HG03558 (cell line): Measurements from ENCODE around the gene RHEBL1.

ENCODE experiments used
- ATAC-seq: cut with Tn5 transposase; IDR thresholded peaks from one replicate; pipeline ENCODE4 v1.9.1; 2021; ENCODE audit warnings: moderate number of reproducible peaks; ENCODE audit not compliant: unreplicated experiment; ENCODE audit errors: extremely low read depth

The RHEBL1 gene, protein sequence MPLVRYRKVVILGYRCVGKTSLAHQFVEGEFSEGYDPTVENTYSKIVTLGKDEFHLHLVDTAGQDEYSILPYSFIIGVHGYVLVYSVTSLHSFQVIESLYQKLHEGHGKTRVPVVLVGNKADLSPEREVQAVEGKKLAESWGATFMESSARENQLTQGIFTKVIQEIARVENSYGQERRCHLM

DNA sequence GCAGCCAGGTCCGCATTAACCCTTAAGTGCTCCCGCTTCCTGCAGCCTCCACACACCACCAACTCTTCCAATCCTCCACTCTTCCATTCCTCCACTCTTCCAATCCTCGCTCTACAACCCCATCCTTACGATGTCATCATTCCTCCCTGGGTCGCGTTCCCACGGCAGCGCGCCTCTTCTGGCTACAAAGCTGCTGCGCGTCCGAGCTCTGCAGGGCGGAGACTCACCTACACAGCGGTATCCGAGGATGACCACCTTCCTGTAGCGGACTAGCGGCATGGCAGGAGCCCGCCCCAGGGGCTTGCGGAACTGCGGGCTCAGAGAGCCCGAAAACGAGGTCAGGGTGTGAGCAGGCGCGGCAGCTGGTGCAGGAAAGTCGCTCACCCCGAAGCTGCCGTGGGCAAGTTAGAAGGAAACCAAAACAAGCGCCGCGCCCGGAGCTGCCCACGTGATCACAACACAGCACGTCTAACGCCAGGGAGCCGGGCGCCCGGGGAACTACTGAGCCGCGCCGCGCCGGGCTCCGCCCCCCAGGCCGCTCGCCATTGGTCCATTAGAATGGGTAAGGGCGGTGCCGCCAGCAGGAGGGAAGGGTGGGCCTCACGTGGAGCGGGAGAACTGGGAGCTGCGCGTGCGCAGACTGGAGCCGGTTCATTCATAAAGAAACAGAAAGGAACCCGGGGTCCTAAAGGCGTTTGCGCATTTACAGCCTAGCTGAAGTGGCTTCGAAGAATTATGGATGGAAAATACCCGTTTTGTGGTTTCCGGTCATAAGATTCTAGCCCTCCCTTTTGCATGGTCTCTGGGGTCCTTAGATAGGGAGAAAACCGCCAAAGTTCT is at the start of gene RHEBL1:
TSS of gene RHEBL1 (minus strand) at position 473 of the 840 bp plus-strand sequence. CDS start at position 279, 194 bp downstream.
- ATAC-seq = peak; percentile 86

DNA sequence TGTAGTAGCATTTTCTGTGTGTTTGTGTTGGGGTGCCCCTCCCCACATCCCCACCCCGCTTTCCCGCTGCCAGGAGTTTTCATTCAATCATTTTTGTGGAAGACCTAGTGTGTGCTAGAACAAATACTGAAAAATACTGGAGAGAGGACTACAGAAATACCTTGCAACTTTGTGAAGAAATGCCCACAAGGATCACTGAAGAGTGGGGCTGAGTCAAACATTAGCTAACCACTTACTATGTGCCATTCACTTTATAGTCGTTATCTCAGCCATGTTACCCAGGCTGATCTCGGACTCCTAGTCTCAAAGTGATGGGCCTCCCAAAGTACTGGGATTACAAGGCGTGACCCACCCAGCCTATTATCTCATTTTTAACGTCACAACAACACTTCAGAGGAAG is 41.4 kb upstream of the RHEBL1 start:
- no peak for ATAC-seq

DNA sequence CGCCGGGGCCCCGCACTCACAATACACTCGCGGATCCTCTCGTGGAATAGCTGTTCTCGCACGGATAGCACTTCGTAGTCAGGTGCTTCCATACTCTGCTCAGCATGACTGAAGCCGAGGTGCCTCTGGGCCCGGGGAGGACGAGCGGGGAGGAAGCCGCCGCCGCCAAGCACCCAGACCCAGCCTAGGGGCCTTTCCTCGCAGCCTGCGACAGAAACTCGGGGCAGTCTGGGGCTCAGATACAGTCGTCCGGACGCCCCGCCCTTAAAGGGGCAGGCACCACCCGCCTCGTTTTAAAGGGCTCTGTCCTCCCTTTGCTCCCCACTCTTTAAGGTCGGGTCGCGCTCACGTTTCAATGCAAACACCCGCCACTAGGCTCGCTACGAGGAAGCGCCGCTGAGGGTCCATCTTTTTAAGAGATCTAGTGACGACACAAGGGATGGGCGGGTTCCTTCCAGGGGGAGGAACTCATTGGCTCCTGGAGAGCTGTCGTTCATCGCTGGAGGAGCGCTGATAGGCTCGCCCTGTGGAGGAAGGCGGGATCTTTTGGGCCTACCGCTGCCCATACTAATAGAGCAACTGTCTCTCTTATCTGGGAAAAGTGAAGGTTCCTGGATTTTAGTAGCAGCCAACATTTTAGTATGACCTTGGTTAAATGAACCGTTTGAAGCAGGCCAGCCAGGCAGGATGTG is 40.8 kb upstream of the RHEBL1 start, which contains the start of gene LMBR1L:
TSS of gene LMBR1L (minus strand) at position 384 of the 692 bp plus-strand sequence. CDS start at position 92, 292 bp downstream.
- peak; percentile 91 for ATAC-seq

DNA sequence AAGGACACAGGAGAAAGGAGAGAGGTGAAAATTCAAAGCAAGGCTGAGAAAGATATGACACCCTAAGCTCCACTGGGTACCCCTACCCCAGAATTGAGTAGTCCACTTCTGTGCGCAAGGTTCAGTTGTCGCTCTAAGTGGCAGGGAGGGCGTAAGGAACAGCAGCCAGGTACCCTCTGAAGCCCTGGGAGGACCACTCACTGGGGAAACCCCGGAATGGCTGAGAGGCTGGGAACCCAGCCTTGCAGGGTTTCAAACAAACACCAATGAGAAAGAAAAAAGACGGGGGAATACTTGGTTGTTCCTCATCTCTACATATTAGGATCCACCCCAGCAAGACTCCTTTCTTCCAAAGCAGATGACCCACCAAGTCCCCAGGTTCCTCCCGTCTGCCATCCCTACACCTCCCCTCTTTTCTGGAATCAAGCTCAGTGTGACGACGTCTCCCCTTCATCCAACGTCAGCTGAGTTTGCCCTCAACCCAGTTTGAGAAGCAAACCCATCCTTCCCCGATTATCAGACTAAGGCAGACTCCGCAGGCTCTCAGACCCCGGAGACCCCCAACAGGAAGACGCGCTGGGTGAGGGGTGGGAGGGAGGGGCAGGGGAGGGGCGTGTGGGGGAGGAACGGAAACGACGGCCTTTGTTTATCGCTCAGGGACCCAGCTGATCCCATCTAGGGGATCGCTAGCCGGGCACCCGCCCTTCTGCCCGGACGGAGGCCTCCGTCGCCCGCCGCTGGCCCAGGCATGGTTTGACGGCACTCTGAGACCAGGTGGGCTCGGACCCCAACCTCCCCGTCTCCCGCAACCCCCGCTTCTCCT is 40.1 kb upstream of the RHEBL1 start:
- no peak for ATAC-seq

DNA sequence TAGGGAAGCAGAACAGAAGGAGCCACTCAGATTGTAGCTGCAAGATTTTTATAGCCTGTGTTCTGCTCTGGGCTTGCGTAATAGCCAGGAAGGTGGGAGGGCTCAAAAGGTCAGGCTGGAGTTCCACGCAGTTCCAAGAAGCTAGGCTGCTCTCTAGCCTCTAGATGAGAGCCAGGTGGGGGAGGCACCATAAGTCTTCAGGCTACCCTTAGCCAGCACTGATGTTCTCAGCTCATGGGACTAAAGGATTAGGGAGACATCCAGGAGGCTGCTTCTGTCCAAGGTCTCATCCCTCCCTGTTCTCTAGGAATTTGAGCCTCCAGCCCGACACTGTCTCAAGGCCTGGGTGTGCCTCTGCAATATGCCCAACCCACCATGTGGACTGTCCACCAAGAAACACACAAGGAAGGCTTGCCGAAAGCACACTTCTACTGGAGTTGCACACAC is 39.2 kb upstream of the RHEBL1 start:
- no peak for ATAC-seq

DNA sequence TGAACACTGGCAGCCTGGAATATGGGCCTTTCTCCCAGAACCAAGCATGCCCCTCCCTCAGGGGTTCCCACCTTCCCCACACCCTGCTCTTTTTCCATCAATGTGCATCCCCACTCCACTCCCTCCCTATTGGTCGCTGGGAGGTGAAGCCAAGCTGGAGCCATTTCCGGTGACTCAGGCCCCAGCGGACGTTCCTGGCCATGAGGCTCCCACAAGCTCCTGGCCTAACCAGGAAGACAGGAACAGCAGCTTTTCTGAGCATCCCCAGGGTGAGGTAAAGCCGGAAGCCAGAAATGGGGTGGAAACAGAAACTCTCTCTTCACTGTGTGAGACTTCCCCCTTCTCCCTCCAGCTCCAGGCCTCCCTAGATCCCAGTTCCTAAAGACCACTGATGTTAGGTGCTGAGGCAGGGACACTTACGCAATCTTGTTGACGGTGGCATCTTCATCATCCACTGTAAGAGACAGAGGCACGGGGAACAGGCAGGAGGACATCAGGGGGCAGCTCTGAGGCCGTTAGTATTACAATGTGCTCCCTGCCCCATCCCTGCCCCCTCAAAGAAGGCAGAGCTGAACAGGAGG is 35.8 kb upstream of the RHEBL1 start:
- no peak for ATAC-seq

DNA sequence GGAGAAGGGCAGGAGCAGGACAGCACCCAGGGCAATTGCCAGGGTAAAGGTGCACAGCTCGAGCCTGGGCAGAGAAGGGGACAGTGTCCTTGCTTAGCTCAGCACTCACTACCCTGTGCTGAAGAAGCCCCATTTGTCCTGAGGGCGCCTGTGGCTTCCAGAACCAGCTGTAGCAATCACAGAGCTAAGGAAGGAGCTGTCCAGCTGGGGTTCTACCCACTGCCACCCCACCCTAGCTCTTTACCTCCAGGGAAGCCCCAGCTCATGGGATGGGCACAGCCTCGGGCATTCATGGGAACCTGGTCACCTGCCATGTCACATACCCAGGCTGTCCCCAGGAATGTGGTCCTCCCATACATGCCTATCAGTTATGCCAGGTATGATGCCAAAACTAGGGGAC is 35.0 kb upstream of the RHEBL1 start:
- no peak for ATAC-seq

DNA sequence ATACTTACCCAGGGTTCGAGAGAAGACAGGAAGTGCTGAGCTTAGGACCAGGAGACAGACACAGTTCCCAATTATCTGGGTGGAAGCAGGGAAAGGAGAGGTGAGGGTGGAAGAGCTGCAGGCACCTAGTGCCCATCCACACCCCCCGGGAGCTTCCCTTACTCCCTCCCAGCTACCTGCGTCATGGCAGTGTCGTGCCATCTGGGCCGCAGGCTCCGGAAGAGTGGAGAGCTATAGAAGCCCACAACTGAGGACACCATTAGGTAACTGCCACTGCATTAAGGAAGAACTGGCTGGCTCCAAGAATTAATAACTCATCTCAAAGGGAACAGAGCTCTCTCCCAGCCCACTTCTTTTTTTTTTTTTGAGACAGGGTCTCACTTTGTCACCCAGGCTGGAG is 30.6 kb upstream of the RHEBL1 start:
- no peak for ATAC-seq

DNA sequence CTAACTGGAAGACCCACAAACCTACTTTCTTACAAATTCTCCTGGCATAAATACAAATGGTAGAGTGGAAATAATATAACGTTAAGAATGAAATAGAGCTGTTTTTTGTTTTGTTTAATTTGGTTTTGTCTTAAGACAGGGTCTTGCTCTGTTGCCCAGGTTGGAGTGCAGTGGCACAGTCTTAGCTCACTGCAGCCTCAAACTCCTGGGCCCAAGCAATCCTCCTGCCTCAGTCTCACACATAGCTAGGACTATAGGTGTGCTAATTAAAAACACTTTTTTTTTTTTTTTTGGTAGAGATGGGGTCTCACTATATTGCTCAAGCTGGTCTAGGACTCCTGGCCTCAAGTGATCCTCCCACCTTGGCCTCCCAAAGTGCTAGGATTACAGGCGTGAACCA is 28.9 kb upstream of the RHEBL1 start:
- ATAC-seq = no peak

DNA sequence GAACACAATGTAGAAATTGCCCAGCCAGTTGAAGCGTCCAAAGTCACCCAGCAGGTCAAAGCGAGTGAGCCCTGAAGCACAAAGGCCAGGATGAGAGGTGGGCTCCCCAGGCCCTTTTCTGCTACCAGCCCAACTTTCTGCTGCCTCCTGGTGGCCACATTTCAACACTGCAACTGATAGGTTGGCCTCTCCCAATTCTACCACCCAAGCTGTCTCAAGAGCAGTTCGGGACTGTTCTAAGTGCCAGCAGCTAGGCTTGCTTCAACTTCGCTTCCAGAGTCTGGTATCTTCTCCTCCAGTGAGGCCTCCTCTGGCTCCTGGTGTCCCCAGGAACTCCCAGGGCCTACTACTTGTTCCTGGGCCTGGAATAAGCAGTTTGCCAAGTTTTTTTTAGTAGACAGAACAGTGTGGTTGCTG is 28.3 kb upstream of the RHEBL1 start:
- no peak for ATAC-seq

DNA sequence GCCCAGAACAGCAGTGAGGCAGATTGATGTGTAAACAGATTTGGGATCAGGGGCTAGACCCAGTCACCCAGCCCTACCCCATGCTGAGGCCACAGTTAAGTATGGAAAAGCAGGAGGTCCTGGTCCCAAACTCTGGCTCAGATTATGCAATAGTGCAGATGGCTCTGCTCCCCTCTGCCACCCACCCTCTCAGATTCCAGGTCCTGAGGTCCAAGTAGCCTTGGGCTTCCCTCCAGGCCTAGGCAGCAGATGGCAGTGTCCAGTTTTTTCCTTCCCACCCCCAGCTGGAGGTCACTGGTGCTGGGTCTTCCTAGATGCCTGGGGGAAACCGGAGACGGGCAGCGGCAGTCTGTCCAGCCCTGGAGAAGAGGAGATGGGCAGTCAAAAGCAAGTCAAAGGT is 27.6 kb upstream of the RHEBL1 start:
- no peak for ATAC-seq

DNA sequence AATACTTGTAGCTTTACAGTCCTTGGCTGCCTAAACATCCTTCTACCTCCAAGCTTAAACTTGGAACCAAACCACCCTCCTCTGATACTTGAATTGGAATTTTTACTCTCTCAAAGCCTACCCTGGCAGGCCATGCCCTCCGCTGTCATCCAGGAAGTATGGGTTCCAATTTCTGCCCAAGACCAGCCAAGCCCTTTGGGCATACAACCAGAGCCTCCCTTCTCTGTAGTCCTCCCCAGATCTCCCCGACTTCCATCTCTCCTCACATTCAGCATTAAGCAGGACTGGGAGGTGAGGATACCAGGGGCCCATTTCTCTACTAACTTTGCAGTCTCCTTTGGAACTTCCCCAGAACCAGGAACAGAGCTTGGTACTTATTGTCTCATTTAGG is 25.2 kb upstream of the RHEBL1 start:
- no peak for ATAC-seq

DNA sequence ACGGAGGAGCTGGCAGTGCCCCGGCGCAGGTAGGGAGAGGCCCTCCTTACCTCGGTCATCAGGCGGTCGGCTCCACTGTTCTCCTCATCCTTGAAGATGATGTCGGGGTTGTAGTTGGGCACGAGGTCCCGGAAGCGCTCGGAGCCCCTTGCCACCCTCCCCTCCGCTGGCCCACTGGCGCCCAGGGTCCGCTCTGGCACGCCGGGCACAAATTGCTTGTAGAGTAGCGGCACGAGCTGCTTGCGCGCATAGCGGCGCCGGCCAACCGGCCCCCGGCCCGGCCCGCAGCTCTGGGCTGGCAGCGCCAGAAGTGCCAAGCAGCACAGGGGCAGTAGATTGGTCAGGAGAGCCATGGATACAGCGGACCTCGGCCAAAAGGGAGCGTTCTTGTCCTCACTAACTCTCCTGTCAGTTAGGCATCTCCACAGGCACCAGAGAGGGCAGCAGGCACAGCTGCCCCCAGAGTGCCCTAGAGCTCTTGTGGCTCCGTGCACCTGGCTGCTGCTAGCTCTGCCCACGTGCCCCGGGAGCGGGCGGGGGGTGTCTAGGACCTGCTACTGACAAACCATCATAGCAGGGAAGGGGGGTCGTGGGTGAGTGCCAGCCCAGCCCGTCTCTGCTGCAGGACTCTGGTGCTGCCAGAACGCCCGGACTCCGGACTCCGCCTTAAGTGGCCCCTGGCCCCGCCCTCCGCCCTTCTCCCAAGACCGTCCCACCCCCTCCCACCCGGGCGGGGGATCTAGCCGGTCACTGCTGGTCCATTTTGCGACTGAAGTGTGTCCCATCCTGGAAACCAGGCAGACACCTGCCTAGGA is 24.6 kb upstream of the RHEBL1 start, which contains the start of gene DHH:
TSS of gene DHH (minus strand) at position 642 of the 815 bp plus-strand sequence. CDS start at position 353, 289 bp downstream.
- ATAC-seq = no peak

DNA sequence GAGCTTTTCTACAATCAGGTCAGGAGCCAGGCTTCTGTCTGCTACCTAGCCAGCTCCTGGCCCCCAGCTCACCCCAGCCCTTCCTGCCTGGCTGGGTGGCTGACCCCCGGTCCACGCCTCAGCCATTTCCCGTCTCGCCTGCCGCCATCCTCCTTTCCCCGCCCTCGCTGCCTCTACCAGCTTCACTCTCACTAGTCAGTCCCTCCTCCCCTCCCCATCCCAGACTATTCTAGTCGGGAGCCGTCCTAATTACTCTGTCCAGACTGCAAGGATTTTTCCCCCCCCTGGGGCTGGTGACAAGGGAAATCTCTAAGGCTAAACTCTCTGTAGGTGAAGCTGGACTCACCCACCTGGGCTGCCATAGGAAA is 24.0 kb upstream of the RHEBL1 start:
- ATAC-seq = no peak

DNA sequence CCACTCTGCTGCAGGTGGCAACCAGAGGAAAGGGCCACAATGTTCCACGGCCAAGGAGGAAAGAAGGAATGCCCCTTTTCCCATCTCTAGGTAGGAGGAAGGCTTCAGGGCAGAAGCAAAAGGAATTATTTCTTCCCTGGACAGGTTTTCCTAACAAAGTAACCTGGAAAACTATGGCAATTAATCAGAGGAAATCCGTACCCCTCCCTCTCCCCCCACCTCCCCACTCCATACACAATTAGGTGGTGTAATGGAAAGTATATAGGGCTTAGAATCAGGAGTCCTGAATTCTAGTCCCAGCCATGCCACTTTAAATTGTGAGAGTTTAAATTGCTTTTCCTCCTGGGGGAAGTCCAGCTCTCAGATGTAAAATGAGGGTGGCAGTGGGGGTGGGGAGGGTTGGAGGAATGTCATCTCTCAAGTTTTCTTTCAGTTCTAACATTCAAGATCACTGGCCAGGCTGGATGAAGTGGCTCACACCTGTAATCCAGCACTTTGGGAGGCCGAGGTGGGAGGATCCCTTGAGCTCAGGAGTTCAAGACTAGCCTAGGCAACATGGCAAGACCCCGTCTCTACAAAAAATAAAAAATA is 23.1 kb upstream of the RHEBL1 start:
- no peak for ATAC-seq

DNA sequence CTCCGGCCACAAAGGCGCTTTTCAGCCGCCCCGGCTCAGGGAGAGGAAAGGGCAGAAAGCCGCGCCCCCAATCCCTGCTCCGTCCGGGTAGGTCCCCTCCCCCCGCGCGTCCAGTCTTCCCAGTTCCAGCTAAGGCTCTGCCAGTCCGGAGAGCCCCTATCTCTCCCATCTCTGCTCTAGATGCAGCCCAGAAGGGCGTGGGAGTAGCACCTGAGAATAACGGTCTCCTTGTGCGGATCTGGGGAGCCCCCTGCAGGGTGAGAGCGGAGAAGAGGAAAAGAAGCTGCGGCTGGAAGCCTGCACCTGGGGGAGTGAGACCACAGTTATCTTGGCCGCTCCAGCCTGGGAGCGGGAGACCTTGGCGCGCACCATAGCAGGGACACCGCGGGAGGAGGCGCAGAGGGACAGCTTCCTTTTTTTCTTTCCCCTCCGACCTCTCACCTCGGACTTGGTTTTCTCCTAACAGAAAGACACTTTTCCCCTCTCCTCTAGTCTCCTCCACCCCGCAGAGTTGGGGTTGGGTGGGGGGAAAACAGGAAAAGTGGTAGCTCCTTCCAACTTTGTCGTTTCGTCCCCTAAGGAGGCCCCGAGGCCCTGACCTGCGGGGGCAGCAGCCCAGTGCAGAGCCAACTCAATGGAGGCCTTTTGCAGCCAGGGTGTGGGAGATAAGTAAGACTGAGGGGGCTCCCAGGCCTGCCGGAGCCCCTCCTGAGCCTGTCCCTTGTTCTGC is 22.5 kb upstream of the RHEBL1 start:
- ATAC-seq = no peak

DNA sequence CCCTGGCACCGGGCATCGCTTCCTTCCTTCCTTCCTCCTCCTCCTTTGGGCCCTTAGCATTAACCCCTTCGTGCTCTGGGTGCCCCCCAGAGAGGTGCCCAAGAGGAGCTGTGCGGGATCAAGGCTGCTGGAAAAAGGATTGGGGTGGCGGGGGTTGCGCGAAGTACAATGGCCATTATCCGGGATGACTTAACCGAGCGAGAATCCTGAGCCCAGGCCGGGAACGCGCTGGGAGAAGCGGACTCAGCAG is 22.0 kb upstream of the RHEBL1 start:
- ATAC-seq = no peak
